Calu3 (cell line): ENCODE measurements around the gene TMEM143. TPM values are rescaled to one million over a fixed set of nuclear protein-coding genes. Genes with fewer than 3 reads are reported as not detected.

Experiments
- BruUV-seq: library from RNA; stranded (reverse); fragments of 400-500 nt; replicated peaks from 2 replicates; lab custom pipeline; 2021; lab: Mats Ljungman, UMichigan
- CTCF ChIA-PET: fragments of 300-600 bp; sonication (Branson Sonifier 250); formaldehyde crosslinking; loops from one replicate; lab custom pipeline; 2022; ENCODE audit warnings: antibody characterized with exemption; lab: Charles Lee
- DNase-seq: peaks from one replicate; pipeline ENCODE4 v3.0.0; 2022
- H3K27ac Mint-ChIP-seq: one replicate; pipeline ENCODE4 v1.8.0; 2022; ENCODE audit warnings: mixed read lengths; ENCODE audit not compliant: unreplicated experiment
- H3K27me3 Mint-ChIP-seq: one replicate; pipeline ENCODE4 v1.8.0; 2022; ENCODE audit warnings: mixed read lengths; ENCODE audit not compliant: unreplicated experiment
- H3K36me3 Mint-ChIP-seq: one replicate; pipeline ENCODE4 v1.8.0; 2022; ENCODE audit warnings: mild to moderate bottlenecking, moderate library complexity, mixed read lengths; ENCODE audit not compliant: insufficient read depth, unreplicated experiment
- H3K4me1 Mint-ChIP-seq: one replicate; pipeline ENCODE4 v1.8.0; 2022; ENCODE audit warnings: mild to moderate bottlenecking, low read depth, mixed read lengths; ENCODE audit not compliant: unreplicated experiment
- H3K4me3 Mint-ChIP-seq: one replicate; pipeline ENCODE4 v1.8.0; 2022; ENCODE audit warnings: mild to moderate bottlenecking, low read depth, moderate library complexity, mixed read lengths; ENCODE audit not compliant: unreplicated experiment
- H3K9me3 Mint-ChIP-seq: one replicate; pipeline ENCODE4 v1.8.0; 2022; ENCODE audit warnings: low read depth, mixed read lengths; ENCODE audit not compliant: unreplicated experiment
- CTCF ChIP-seq: fragments of 200-600 bp; IDR thresholded peaks from one replicate; pipeline ENCODE4 v1.8.0; 2022; ENCODE audit warnings: antibody characterized with exemption; ENCODE audit not compliant: unreplicated experiment
- intact Hi-C: fragments of 100-400 bp; cut with micrococcal nuclease; formaldehyde crosslinking; loops from one replicate; pipeline ENCODE4 v1.10.0; 2022; ENCODE audit not compliant: unreplicated experiment
- total RNA-seq: library from RNA; stranded (reverse); gene quantifications from 2 replicates; pipeline ENCODE4 v1.2.3, GENCODE V29; 2022

Gene TMEM143
- total RNA-seq, 1 experiment from 2014 or later = 10.4 TPM

GRCh38 chr19:48391100-48392005 is 27.6 kb upstream of the TMEM143 start, which contains the start of gene KDELR1:
TSS of gene KDELR1 (minus strand) at chr19:48391551. CDS start at chr19:48391358, 193 bp downstream.
- Mint-ChIP-seq H3K27me3 (peaks cover 51% of the 10 kb centered on the region), H3K4me1 (peaks cover 9% of the 10 kb centered on the region), H3K4me3 (peak within 1 kb of the TSS; percentile 82), H3K27ac (peak within 1 kb of the TSS; percentile 89), H3K36me3 (peaks cover 57% of the 10 kb centered on the region), H3K9me3 (no peaks in the 10 kb centered on the region)
- BruUV-seq = TSS peak; percentile 67
- DNase-seq = peak; percentile 87
- TF ChIP-seq CTCF = peak; percentile 95
- intact Hi-C loops = loop anchor here (1.0 kb wide), 1 partner anchor 54 kb away; the partner anchor contains the start of gene GRWD1
- CTCF ChIA-PET = interaction anchor here (0.6 to 2.1 kb wide), 26 partner anchors 11 to 217 kb away, joined by 3 to 27 read pairs (median 5); partner anchors contain the start of genes GRWD1, SYNGR4 and TMEM143

GRCh38 chr19:48390188-48391099 is 26.7 kb upstream of the TMEM143 start:
- BruUV-seq = no TSS peak
- H3K36me3 Mint-ChIP-seq = peaks cover 60% of the 10 kb centered on the region
- DNase-seq = peak; percentile 82
- peak overlapping the region; percentile 82 for H3K4me3 Mint-ChIP-seq
- CTCF ChIA-PET = interaction anchor here (0.6 to 2.1 kb wide), 18 partner anchors 12 to 194 kb away, joined by 3 to 27 read pairs (median 5); partner anchors contain the start of genes GRWD1, SYNGR4 and TMEM143
- intact Hi-C loops = loop anchor here (1.0 kb wide), 1 partner anchor 55 kb away; the partner anchor contains the start of gene GRWD1
- peak; percentile 78 for TF ChIP-seq CTCF
- H3K9me3 Mint-ChIP-seq = no peaks in the 10 kb centered on the region
- peak overlapping the region; percentile 89 for H3K27ac Mint-ChIP-seq
- H3K27me3 Mint-ChIP-seq = peaks cover 42% of the 10 kb centered on the region
- peaks cover 3% of the 10 kb centered on the region for H3K4me1 Mint-ChIP-seq

- CTCF ChIA-PET = no interaction called here
- Mint-ChIP-seq H3K27me3 (peaks cover 7% of the 10 kb centered on the region), H3K9me3 (no peaks in the 10 kb centered on the region)
Observed at GRCh38 chr19:48386981-48387380, 23.2 kb upstream of the TMEM143 start.

More at GRCh38 chr19:48386981-48387380, 23.2 kb upstream of the TMEM143 start:
- TF ChIP-seq CTCF = no peak
- intact Hi-C loops = no loop called here
- Mint-ChIP-seq H3K4me3 (no peak overlapping the region), H3K4me1 (no peaks in the 10 kb centered on the region), H3K27ac (no peak overlapping the region), H3K36me3 (peaks cover 74% of the 10 kb centered on the region)
- DNase-seq = no peak
- BruUV-seq = no TSS peak
